Measurements from ENCODE around the gene SPN.
"Not testable (repeated sequence)": the region's sequence is repeated elsewhere in the genome, so short reads cannot be mapped to it uniquely, and the experiment has no call there.

The SPN gene, protein sequence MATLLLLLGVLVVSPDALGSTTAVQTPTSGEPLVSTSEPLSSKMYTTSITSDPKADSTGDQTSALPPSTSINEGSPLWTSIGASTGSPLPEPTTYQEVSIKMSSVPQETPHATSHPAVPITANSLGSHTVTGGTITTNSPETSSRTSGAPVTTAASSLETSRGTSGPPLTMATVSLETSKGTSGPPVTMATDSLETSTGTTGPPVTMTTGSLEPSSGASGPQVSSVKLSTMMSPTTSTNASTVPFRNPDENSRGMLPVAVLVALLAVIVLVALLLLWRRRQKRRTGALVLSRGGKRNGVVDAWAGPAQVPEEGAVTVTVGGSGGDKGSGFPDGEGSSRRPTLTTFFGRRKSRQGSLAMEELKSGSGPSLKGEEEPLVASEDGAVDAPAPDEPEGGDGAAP

DNA sequence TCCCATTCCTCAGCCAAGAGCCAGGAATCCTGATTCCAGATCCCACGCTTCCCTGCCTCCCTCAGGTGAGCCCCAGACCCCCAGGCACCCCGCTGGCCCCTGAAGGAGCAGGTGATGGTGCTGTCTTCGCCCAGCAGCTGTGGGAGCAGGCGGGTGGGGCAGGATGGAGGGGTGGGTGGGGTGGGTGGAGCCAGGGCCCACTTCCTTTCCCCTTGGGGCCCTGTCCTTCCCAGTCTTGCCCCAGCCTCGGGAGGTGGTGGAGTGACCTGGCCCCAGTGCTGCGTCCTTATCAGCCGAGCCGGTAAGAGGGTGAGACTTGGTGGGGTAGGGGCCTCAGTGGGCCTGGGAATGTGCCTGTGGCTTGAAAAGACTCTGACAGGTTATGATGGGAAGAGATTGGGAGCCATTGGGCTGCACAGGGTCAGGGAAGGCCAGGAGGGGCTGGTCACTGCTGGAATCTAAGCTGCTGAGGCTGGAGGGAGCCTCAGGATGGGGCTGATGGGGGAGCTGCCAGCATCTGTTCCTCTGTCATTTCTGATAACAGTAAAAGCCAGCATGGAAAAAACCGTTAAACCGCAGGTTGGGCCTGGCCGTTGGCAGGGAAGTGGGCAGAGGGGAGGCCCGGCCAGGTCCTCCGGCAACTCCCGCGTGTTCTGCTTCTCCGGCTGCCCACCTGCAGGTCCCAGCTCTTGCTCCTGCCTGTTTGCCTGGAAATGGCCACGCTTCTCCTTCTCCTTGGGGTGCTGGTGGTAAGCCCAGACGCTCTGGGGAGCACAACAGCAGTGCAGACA lies at the start of gene SPN:
SPN (plus strand) TSS at position 232 of the 791 bp plus-strand sequence; CDS start at position 714, 482 bp downstream.
- TF ChIP-seq, protein P1, sequence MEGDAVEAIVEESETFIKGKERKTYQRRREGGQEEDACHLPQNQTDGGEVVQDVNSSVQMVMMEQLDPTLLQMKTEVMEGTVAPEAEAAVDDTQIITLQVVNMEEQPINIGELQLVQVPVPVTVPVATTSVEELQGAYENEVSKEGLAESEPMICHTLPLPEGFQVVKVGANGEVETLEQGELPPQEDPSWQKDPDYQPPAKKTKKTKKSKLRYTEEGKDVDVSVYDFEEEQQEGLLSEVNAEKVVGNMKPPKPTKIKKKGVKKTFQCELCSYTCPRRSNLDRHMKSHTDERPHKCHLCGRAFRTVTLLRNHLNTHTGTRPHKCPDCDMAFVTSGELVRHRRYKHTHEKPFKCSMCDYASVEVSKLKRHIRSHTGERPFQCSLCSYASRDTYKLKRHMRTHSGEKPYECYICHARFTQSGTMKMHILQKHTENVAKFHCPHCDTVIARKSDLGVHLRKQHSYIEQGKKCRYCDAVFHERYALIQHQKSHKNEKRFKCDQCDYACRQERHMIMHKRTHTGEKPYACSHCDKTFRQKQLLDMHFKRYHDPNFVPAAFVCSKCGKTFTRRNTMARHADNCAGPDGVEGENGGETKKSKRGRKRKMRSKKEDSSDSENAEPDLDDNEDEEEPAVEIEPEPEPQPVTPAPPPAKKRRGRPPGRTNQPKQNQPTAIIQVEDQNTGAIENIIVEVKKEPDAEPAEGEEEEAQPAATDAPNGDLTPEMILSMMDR (IDR thresholded peaks at IDR 0.05; ENCODE audit: insufficient read depth, missing control alignments) = no peak
- DNase-seq (ENCODE audit: insufficient read length, low spot score) (no peak), FAIRE-seq (no peak)

GRCh38 chr16:29613307-29614057 lies 49.6 kb upstream of the SPN start:
- not testable (repeated sequence) for FAIRE-seq
- DNase-seq (ENCODE audit: insufficient read length, low spot score) = peak; percentile 22

DNA sequence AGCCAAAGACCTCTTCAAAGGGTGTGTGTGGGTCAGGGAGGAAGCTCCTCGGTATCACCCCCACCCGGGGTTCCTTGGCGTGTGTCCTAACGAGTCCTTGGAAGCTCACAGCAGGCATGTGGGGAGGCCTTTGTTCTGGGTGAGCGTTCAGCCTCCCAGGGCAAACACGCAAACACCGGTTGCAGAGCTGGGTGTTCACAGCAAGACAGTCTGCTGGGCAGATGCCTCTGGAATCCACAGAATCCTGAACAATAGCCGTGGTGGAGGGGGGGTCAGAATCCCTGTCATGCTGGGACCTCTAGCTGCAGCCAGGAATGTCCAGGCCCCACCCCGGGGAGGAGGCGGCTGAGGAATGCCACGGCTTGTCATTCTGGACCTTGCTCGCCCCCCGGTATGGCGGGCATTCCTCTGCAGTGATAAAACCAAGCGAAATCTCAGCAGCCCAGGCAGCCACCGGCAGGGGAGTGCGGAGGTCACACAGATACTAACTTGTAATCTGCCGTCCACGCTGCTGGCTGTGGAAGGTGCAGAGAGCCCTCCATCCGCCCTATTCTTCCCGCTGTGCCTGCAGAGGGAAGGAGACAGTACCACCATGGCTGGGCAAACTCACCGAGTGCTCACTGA lies 48.2 kb upstream of the SPN start:
- DNase-seq (ENCODE audit: insufficient read length, low spot score); FAIRE-seq: not testable (repeated sequence)

DNA sequence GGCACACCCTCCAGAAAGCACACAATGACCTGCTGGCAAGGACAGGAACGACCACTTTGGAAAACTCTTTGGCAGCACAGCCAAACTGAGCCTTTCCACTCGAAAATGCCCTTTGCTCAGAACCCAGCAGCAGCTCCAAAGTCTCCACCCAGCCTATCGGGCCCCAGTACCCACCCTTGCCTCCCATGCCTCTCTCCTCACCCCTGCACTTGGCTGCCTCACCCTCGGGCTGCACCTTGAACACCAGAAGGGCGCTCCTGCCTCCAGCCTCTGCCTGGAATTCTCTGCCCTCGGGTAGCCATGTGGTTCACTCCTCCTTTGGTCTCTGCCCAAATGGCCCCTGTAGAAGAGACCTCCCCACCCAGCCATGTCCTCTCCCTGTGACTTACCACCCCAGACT lies 46.9 kb upstream of the SPN start:
- DNase-seq (ENCODE audit: insufficient read length, low spot score); FAIRE-seq: not testable (repeated sequence)

DNA sequence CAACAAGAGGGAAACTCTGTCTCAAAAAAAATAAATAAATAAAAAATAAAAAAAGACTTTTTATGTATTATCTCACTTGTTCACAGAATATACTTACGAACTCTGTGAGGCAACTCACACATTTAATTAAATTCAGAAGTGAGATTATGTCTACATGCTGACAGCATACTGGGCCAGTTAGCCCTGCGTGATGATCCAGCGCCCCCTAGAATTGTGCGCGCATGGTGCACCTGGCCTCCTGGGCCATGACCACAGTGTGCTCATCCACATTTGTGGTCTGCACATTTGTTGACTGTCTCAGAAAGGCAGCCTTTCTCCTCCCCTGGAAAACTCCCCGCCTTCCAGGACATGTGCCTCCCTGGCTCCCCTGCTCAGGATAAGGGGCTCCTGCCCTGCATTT lies 42.5 kb upstream of the SPN start:
- FAIRE-seq = not testable (repeated sequence)
- DNase-seq (ENCODE audit: insufficient read length, low spot score) = peak; percentile 7
- TF ChIP-seq, protein P1 (IDR thresholded peaks at IDR 0.05; ENCODE audit: insufficient read depth, missing control alignments) = peak; percentile 21

GRCh38 chr16:29622738-29623137 lies 40.3 kb upstream of the SPN start:
- not testable (repeated sequence) for DNase-seq (ENCODE audit: insufficient read length, low spot score); FAIRE-seq

DNA sequence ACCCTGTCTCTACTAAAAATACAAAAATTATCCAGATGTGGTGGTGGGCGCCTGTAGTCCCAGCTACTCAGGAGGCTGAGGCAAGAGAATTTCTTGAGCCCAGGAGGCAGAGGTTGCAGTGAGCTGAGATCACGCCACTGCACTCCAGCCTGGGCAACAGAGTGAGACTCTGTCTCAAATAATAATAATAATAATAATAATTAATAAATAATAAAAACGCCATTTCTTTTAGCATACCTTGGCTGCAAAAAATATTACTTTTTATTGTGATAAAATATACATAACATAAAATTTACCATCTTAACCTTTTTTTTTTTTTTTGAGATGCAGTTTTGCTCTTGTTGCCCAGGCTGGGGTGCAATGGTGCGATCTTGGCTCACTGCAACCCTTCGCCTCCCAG lies 39.8 kb upstream of the SPN start:
- not testable (repeated sequence) for FAIRE-seq; DNase-seq (ENCODE audit: insufficient read length, low spot score)

GRCh38 chr16:29625114-29625513 lies 37.9 kb upstream of the SPN start:
- FAIRE-seq; DNase-seq (ENCODE audit: insufficient read length, low spot score): not testable (repeated sequence)

- not testable (repeated sequence) for FAIRE-seq
These were observed 36.2 kb upstream of the SPN start for GRCh38 chr16:29626778-29627331.

DNA sequence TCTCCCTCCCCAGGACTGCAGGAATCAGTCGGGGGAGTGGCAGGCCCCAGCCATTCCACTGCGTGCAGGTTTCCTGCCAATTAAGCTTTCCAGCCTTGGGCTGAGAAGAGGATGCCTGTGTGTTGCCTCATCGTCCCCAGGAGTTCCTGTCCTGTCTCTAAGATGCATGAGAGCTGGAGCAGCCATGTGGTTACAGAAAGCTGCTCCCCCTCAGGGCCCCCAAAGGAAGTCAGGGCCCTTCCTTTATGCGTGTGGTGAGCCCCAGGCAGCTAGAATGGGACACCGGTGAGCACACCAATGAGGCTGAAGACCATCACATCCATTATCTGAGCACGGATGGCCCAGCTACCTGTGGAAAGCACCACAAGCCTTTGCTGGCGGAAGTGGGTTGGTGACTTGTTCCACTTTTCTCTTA lies 35.4 kb upstream of the SPN start:
- not testable (repeated sequence) for FAIRE-seq

More at GRCh38 chr16:29626778-29627331, 36.2 kb upstream of the SPN start:
- DNase-seq (ENCODE audit: insufficient read length, low spot score) = not testable (repeated sequence)

DNA sequence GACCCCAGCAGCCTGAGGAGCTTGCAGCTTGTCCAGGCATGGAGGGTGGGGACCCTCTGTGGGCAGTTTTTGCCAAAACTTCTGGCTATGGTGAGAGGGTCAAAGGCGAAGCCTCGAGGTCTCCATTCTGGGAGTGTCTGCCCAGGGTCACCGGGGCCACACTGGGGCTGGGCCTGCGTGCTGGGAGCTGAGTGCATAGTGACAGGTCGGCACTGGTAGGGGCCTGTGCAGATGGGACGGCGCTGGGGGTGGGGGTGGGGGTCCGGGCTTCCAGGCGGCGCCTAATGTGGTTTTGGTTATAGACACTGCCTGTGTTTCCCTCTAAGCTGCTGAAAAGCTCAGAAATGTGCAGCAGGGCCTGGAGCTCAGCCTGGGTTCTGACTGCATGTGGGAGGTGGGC lies 34.3 kb upstream of the SPN start:
- not testable (repeated sequence) for DNase-seq (ENCODE audit: insufficient read length, low spot score); FAIRE-seq

More for the DNA sequence above, 35.4 kb upstream of the SPN start:
- DNase-seq (ENCODE audit: insufficient read length, low spot score) = not testable (repeated sequence)

DNA sequence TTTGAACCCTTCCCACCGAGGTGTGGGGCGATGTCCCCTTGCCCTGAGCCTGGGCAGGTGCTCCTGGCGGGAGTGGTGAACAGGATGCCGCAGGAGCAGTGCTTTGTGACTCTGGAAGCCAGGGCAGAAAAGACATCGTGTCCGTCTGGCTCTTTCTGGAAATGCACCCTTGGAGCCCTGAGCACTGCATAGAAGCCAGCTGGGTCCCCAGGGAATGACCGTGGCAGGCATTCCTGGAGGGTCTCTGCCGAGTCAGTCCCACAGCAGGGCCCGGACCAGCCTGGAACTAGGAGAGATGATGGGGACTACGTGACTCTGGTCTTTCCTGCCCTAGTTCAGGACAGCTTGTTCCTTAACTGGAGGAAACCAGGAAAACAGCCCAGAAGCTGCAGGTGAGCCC lies 33.7 kb upstream of the SPN start:
- not testable (repeated sequence) for DNase-seq (ENCODE audit: insufficient read length, low spot score); FAIRE-seq

- not testable (repeated sequence) for DNase-seq (ENCODE audit: insufficient read length, low spot score); FAIRE-seq
These were observed 31.4 kb upstream of the SPN start for GRCh38 chr16:29631658-29632057.

GRCh38 chr16:29635902-29636301 lies 27.1 kb upstream of the SPN start:
- not testable (repeated sequence) for DNase-seq (ENCODE audit: insufficient read length, low spot score); FAIRE-seq

- not testable (repeated sequence) for FAIRE-seq; DNase-seq (ENCODE audit: insufficient read length, low spot score)
These were observed 26.7 kb upstream of the SPN start for GRCh38 chr16:29636368-29636767.

GRCh38 chr16:29638751-29639150 lies 24.3 kb upstream of the SPN start:
- not testable (repeated sequence) for FAIRE-seq; DNase-seq (ENCODE audit: insufficient read length, low spot score)
